ENCODE data around the gene ITGAE.

DNA sequence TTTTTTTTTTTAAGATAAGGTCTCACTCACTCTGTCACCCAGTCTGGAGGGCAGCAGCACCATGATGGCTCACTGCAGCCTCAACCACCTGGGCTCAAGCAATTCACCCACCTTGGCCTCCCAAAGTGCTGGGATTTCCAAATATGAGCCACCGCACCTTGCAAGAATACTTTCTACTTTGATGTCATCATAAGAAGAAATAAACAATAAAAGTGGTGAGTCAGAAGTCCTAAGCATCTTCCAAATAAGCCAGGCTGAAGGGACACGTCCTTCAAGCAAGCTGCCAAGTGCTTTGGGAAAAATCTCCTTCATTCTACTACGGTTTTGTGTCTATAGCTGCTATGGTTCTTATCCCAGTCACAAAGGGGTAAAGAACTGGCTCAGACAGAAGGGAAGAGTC, 57.0 kb downstream of the ITGAE start:
- TF ChIP-seq, protein P1, sequence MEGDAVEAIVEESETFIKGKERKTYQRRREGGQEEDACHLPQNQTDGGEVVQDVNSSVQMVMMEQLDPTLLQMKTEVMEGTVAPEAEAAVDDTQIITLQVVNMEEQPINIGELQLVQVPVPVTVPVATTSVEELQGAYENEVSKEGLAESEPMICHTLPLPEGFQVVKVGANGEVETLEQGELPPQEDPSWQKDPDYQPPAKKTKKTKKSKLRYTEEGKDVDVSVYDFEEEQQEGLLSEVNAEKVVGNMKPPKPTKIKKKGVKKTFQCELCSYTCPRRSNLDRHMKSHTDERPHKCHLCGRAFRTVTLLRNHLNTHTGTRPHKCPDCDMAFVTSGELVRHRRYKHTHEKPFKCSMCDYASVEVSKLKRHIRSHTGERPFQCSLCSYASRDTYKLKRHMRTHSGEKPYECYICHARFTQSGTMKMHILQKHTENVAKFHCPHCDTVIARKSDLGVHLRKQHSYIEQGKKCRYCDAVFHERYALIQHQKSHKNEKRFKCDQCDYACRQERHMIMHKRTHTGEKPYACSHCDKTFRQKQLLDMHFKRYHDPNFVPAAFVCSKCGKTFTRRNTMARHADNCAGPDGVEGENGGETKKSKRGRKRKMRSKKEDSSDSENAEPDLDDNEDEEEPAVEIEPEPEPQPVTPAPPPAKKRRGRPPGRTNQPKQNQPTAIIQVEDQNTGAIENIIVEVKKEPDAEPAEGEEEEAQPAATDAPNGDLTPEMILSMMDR (IDR thresholded peaks at IDR 0.05): no peak
- no peak for TF ChIP-seq POLR2A (IDR thresholded peaks at IDR 0.05)
